ENCODE data around the gene CASP14.
"Not testable (repeated sequence)": the region's sequence is repeated elsewhere in the genome, so short reads cannot be mapped to it uniquely, and the experiment has no call there.

The CASP14 gene

GRCh38 chr19:15038294-15038693, 11.0 kb upstream of the CASP14 start:
- H3K36me3 Mint-ChIP-seq (ENCODE audit: low read depth): no peaks in the 10 kb centered on the region
- H3K9me3 Mint-ChIP-seq: no peaks in the 10 kb centered on the region
- no peak overlapping the region for H3K4me3 Mint-ChIP-seq
- DNase-seq (ENCODE audit: low spot score): no peak
- H3K27me3 Mint-ChIP-seq (ENCODE audit: low read depth): no peaks in the 10 kb centered on the region
- no peaks in the 10 kb centered on the region for H3K4me1 Mint-ChIP-seq (ENCODE audit: low read depth)
- no peak overlapping the region for H3K27ac Mint-ChIP-seq

DNA sequence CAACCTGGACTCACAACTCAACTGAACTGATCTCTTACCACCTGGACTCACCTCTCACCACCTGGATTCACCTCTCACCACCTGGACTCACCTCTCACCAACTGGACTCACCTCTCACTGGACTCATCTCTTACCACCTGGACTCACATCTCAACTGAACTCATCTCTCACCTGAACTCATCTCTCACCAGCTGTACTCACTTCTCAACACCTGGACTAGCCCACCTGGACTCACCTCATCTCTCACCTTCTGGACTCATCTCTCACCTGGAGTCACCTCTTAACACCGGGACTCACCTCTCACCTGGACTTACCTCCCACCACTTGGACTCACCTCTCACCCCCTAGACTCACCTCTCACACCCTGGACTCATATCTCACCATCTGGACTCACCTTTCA, 7.3 kb upstream of the CASP14 start:
- H3K9me3 Mint-ChIP-seq: no peaks in the 10 kb centered on the region
- H3K27me3 Mint-ChIP-seq (ENCODE audit: low read depth): no peaks in the 10 kb centered on the region
- no peak overlapping the region for H3K4me3 Mint-ChIP-seq
- H3K4me1 Mint-ChIP-seq (ENCODE audit: low read depth): no peaks in the 10 kb centered on the region
- no peak for DNase-seq (ENCODE audit: low spot score)
- no peak overlapping the region for H3K27ac Mint-ChIP-seq
- no peaks in the 10 kb centered on the region for H3K36me3 Mint-ChIP-seq (ENCODE audit: low read depth)

GRCh38 chr19:15042826-15043225, 6.5 kb upstream of the CASP14 start:
- Mint-ChIP-seq H3K27ac (no peak overlapping the region), H3K9me3 (no peaks in the 10 kb centered on the region), H3K4me3 (no peak overlapping the region), H3K27me3 (ENCODE audit: low read depth) (no peaks in the 10 kb centered on the region), H3K4me1 (ENCODE audit: low read depth) (no peaks in the 10 kb centered on the region), H3K36me3 (ENCODE audit: low read depth) (no peaks in the 10 kb centered on the region)
- no peak for DNase-seq (ENCODE audit: low spot score)

- no peak overlapping the region for H3K27ac Mint-ChIP-seq
- H3K4me1 Mint-ChIP-seq (ENCODE audit: low read depth): no peaks in the 10 kb centered on the region
- no peak overlapping the region for H3K4me3 Mint-ChIP-seq
- no peaks in the 10 kb centered on the region for H3K27me3 Mint-ChIP-seq (ENCODE audit: low read depth)
- DNase-seq (ENCODE audit: low spot score): no peak
- H3K9me3 Mint-ChIP-seq: no peaks in the 10 kb centered on the region
- H3K36me3 Mint-ChIP-seq (ENCODE audit: low read depth): no peaks in the 10 kb centered on the region
These were observed 3.8 kb upstream of the CASP14 start for GRCh38 chr19:15045506-15045905.

- no peaks in the 10 kb centered on the region for H3K4me1 Mint-ChIP-seq (ENCODE audit: low read depth)
- no peak for DNase-seq (ENCODE audit: low spot score)
- H3K27ac Mint-ChIP-seq: no peak overlapping the region
- H3K4me3 Mint-ChIP-seq: no peak overlapping the region
- no peaks in the 10 kb centered on the region for H3K27me3 Mint-ChIP-seq (ENCODE audit: low read depth)
- no peaks in the 10 kb centered on the region for H3K9me3 Mint-ChIP-seq
- no peaks in the 10 kb centered on the region for H3K36me3 Mint-ChIP-seq (ENCODE audit: low read depth)
These were observed 1.6 kb upstream of the CASP14 start for GRCh38 chr19:15047680-15048079.

GRCh38 chr19:15048128-15048527, 1.2 kb upstream of the CASP14 start:
- no peak overlapping the region for H3K4me3 Mint-ChIP-seq
- no peak for DNase-seq (ENCODE audit: low spot score)
- no peaks in the 10 kb centered on the region for H3K9me3 Mint-ChIP-seq

DNA sequence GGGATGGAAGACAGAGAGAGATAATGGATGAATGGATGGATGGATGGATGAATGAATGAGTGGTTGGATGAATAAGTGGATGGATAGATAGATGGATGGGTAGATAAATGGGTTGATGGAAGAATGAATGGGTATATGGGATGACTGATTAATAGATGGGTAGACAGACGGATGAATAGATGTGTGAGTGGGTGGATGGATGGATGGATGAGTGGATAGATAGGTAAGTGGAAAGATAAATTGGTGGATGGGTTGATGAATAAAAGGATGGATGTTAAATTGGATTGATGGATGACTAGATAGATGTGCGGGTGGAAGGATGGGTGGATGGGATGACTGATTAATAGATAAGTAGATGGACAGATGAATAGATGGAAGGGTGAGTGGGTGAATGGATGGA, 1.4 kb downstream of the CASP14 start:
- Mint-ChIP-seq H3K4me1 (ENCODE audit: low read depth) (no peaks in the 10 kb centered on the region), H3K4me3 (no peak overlapping the region), H3K27ac (no peak overlapping the region), H3K9me3 (no peaks in the 10 kb centered on the region), H3K27me3 (ENCODE audit: low read depth) (no peaks in the 10 kb centered on the region), H3K36me3 (ENCODE audit: low read depth) (no peaks in the 10 kb centered on the region)
- no peak for DNase-seq (ENCODE audit: low spot score)

More at GRCh38 chr19:15048128-15048527, 1.2 kb upstream of the CASP14 start:
- Mint-ChIP-seq H3K27me3 (ENCODE audit: low read depth) (no peaks in the 10 kb centered on the region), H3K27ac (no peak overlapping the region), H3K4me1 (ENCODE audit: low read depth) (no peaks in the 10 kb centered on the region), H3K36me3 (ENCODE audit: low read depth) (no peaks in the 10 kb centered on the region)

DNA sequence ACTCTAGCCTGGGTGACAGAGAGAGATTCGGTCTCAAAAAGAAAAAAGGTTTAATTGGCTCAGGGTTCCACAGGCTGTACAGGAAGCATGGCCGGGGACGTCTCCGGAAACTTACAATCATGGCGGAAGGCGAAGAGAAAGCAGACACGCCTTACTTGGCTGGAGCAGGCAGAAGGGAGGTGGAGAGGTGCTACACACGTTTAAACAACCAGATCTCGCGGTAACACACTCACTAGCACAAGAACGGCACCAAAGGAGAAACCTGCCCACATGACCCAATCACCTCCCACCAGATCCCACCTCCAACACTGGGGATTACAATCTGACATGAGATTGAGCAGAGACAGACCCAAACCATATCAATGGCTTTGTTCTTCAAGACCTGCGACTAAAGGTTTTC, 12.8 kb downstream of the CASP14 start:
- no peaks in the 10 kb centered on the region for H3K36me3 Mint-ChIP-seq (ENCODE audit: low read depth)
- H3K4me3 Mint-ChIP-seq: no peak overlapping the region
- no peak overlapping the region for H3K27ac Mint-ChIP-seq
- no peaks in the 10 kb centered on the region for H3K4me1 Mint-ChIP-seq (ENCODE audit: low read depth)
- H3K9me3 Mint-ChIP-seq: no peaks in the 10 kb centered on the region
- no peak for DNase-seq (ENCODE audit: low spot score)
- peaks cover 2% of the 10 kb centered on the region for H3K27me3 Mint-ChIP-seq (ENCODE audit: low read depth)

GRCh38 chr19:15070386-15070785, 21.1 kb downstream of the CASP14 start:
- not testable (repeated sequence) for H3K36me3 Mint-ChIP-seq (ENCODE audit: low read depth); H3K27ac Mint-ChIP-seq; H3K9me3 Mint-ChIP-seq; DNase-seq (ENCODE audit: low spot score); H3K4me3 Mint-ChIP-seq; H3K4me1 Mint-ChIP-seq (ENCODE audit: low read depth); H3K27me3 Mint-ChIP-seq (ENCODE audit: low read depth)

GRCh38 chr19:15072930-15073647, 23.8 kb downstream of the CASP14 start:
- DNase-seq (ENCODE audit: low spot score): no peak
- no peak overlapping the region for H3K27ac Mint-ChIP-seq
- H3K4me3 Mint-ChIP-seq: no peak overlapping the region
- no peaks in the 10 kb centered on the region for H3K27me3 Mint-ChIP-seq (ENCODE audit: low read depth)
- H3K36me3 Mint-ChIP-seq (ENCODE audit: low read depth): no peaks in the 10 kb centered on the region
- no peaks in the 10 kb centered on the region for H3K4me1 Mint-ChIP-seq (ENCODE audit: low read depth)
- no peaks in the 10 kb centered on the region for H3K9me3 Mint-ChIP-seq

- H3K27me3 Mint-ChIP-seq (ENCODE audit: low read depth): no peaks in the 10 kb centered on the region
These were observed 25.1 kb downstream of the CASP14 start for GRCh38 chr19:15074371-15074770.

DNA sequence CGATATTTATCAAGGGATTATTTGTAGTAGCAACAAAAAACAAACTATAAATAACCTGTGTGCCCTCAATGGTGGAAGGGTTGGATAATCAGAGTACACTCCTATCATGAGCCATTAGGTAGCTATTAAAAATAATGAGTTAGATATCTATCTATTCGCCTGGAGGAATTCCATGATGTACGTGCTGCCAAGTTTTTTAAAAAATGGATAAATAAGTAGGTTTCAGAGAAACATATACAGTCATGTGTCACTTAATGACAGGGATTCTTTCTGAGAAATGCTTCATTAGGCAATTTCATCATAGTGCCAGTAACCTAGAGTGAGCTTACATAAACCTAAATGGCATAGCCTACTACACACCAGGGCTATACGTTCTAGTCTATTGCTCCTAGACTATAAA, 26.5 kb downstream of the CASP14 start:
- DNase-seq (ENCODE audit: low spot score): no peak
- H3K4me3 Mint-ChIP-seq: no peak overlapping the region
- no peaks in the 10 kb centered on the region for H3K27me3 Mint-ChIP-seq (ENCODE audit: low read depth)
- no peaks in the 10 kb centered on the region for H3K9me3 Mint-ChIP-seq
- H3K4me1 Mint-ChIP-seq (ENCODE audit: low read depth): no peaks in the 10 kb centered on the region
- no peaks in the 10 kb centered on the region for H3K36me3 Mint-ChIP-seq (ENCODE audit: low read depth)
- no peak overlapping the region for H3K27ac Mint-ChIP-seq

More at GRCh38 chr19:15074371-15074770, 25.1 kb downstream of the CASP14 start:
- Mint-ChIP-seq H3K36me3 (ENCODE audit: low read depth) (no peaks in the 10 kb centered on the region), H3K9me3 (no peaks in the 10 kb centered on the region), H3K4me3 (no peak overlapping the region), H3K27ac (no peak overlapping the region), H3K4me1 (ENCODE audit: low read depth) (no peaks in the 10 kb centered on the region)
- no peak for DNase-seq (ENCODE audit: low spot score)

DNA sequence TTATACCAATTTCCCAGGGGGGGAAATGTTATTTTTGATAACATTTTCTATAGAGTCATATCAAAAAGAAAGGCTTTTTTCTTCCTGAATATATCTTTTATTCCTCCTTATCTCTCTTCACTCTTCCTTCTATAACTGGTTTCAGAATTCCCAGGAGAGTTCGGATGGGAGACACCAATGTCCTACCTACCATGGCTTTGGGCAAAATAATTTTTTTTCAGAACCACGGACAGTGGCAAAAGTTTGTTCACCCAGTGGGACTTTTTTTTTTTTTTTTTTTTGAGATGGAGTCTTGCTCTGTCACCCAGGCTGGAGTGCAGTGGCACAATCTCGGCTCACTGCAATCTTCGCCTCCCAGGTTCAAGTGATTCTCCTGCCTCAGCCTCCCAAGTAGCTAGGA, 30.7 kb downstream of the CASP14 start:
- H3K27me3 Mint-ChIP-seq (ENCODE audit: low read depth); H3K9me3 Mint-ChIP-seq; H3K27ac Mint-ChIP-seq; H3K36me3 Mint-ChIP-seq (ENCODE audit: low read depth); DNase-seq (ENCODE audit: low spot score); H3K4me1 Mint-ChIP-seq (ENCODE audit: low read depth); H3K4me3 Mint-ChIP-seq: not testable (repeated sequence)

DNA sequence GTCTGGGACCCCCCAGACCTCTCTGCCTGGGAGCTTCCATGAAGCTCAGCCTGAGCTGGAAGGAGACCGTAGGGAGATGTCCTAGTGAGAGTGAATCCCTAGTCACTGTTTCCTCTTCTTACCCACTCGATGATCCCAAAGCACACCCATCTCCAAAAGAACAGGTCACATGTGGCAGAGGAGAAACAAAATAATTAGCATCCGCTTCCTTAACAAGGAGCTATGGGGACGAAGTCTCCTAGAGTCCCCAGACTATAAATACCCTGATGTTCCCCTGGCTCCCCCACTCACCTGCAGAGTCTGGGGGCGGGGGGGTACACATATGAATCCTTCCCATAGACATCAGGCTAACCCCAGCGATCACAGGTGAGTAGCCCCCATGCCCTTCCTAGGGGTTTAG, 32.6 kb downstream of the CASP14 start, which contains the start of gene OR1I1:
OR1I1 (plus strand) TSS at position 301 of the 400 bp plus-strand sequence. CDS start 4,855 bp downstream, outside the sequence.
- no peaks in the 10 kb centered on the region for H3K36me3 Mint-ChIP-seq (ENCODE audit: low read depth)
- DNase-seq (ENCODE audit: low spot score): no peak
- H3K9me3 Mint-ChIP-seq: no peaks in the 10 kb centered on the region
- no peaks in the 10 kb centered on the region for H3K4me1 Mint-ChIP-seq (ENCODE audit: low read depth)
- no peak within 1 kb of the TSS for H3K27ac Mint-ChIP-seq
- no peaks in the 10 kb centered on the region for H3K27me3 Mint-ChIP-seq (ENCODE audit: low read depth)
- no peak within 1 kb of the TSS for H3K4me3 Mint-ChIP-seq

- Mint-ChIP-seq H3K9me3 (no peaks in the 10 kb centered on the region), H3K4me1 (ENCODE audit: low read depth) (peaks cover 2% of the 10 kb centered on the region), H3K36me3 (ENCODE audit: low read depth) (no peaks in the 10 kb centered on the region), H3K27ac (no peak overlapping the region), H3K4me3 (no peak overlapping the region), H3K27me3 (ENCODE audit: low read depth) (no peaks in the 10 kb centered on the region)
- DNase-seq (ENCODE audit: low spot score): no peak
These were observed 37.9 kb downstream of the CASP14 start for GRCh38 chr19:15087182-15087581.
